ENCODE measurements around the gene SIRT7.

- TF ChIP-seq TEAD4 (IDR thresholded peaks at IDR 0.05): no peak
- no peak for TF ChIP-seq EP300 (IDR thresholded peaks at IDR 0.05; ENCODE audit: borderline replicate concordance)
- no peak for TF ChIP-seq REST (IDR thresholded peaks at IDR 0.05; ENCODE audit: low read depth)
- TF ChIP-seq TCF12 (IDR thresholded peaks at IDR 0.05; ENCODE audit: low read depth): no peak; the same call in 1 of the 2 replicates
- TF ChIP-seq CEBPB (IDR thresholded peaks at IDR 0.05): no peak
- TF ChIP-seq YY1 (IDR thresholded peaks at IDR 0.05; ENCODE audit: low read depth): no peak
- no peak for TF ChIP-seq TAF1 (IDR thresholded peaks at IDR 0.05; ENCODE audit: low read depth)
- TF ChIP-seq MAX (IDR thresholded peaks at IDR 0.05): no peak
- no peak for TF ChIP-seq CREB1 (IDR thresholded peaks at IDR 0.05; ENCODE audit: low read depth)
- TF ChIP-seq FOXM1 (IDR thresholded peaks at IDR 0.05; ENCODE audit: borderline replicate concordance, low read depth): no peak
- no peak for TF ChIP-seq RAD21 (IDR thresholded peaks at IDR 0.05; ENCODE audit: low read depth)
Measured at GRCh38 chr17:81866440-81867169, 51.4 kb downstream of the SIRT7 start.

All from Ishikawa (cell line).